ENCODE measurements around the gene DNLZ.

DNLZ gene

DNA sequence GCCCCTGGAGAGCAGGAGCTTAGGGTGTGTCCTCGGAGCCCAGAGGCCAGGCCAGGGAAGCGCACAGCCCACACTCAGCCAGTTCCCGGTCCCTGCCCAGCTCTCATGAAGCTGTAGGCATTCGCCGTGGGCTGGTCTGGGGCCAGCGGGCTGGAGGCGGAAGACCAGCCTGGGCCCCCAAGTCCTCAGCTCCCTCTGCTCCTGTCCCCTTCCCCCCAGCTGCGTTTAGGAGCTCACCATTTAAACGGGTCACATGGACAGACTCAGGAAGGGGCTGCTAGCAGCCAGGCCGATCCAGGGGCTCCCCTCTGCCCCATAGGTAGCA, 17.4 kb downstream of the DNLZ start:
- DNase-seq (ENCODE audit: insufficient read length) (no peak), FAIRE-seq (no peak)
- no peak for TF ChIP-seq POLR2AphosphoS5 (IDR thresholded peaks at IDR 0.05; ENCODE audit: low read depth, low read length)
- TF ChIP-seq POLR2A (IDR thresholded peaks at IDR 0.05; ENCODE audit: low read depth, low read length), result no peak
- TF ChIP-seq TAF1 (IDR thresholded peaks at IDR 0.05; ENCODE audit: borderline replicate concordance, low read depth, low read length), result no peak

DNA sequence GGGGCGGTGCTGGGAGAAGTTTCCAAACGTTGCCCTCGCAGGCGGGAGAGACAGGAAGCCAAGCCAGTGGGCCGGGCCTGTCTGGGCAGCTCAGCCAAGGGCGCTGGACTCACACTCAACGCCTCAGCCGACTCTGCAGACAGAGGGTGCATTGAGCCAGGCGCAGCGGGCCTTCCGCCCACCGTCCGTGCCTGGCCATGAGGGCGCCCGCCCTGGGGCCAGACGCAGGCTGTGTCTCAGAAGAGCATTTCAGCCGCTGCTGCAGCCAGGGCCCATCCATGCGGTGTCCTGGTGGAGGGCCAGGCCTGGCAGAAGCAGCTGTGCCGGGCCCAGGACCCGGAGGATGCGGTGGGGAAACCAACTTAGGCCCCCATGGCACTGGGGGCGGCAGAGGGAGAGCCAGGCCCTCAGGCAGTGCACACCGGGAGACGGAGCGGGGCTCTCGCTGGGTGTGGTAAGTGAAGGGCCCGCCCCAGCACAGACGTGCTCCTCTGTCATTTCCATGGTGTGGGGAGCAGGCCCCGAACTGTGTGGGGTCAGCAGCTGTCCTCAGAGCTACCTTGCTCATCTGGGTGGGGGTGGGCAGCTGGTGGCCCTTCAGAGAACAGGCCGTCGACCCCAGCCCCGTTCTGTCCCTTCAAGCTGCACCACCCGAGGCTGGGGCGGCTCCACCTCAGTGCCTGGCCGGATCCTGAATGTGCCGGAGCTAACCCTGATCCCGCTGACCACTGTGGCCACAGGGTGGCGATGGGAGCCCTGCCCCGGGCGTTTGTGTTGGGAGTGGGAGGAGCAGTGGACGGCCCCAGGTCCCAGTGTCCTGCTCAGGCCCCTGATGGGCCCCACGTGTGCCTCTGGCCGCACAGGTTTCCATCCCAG, 18.0 kb downstream of the DNLZ start:
- TF ChIP-seq POLR2A (IDR thresholded peaks at IDR 0.05; ENCODE audit: low read depth, low read length) (no peak), POLR2AphosphoS5 (IDR thresholded peaks at IDR 0.05; ENCODE audit: low read depth, low read length) (no peak), TAF1 (IDR thresholded peaks at IDR 0.05; ENCODE audit: borderline replicate concordance, low read depth, low read length) (no peak)
- DNase-seq (ENCODE audit: insufficient read length) (no peak), FAIRE-seq (no peak)

DNA sequence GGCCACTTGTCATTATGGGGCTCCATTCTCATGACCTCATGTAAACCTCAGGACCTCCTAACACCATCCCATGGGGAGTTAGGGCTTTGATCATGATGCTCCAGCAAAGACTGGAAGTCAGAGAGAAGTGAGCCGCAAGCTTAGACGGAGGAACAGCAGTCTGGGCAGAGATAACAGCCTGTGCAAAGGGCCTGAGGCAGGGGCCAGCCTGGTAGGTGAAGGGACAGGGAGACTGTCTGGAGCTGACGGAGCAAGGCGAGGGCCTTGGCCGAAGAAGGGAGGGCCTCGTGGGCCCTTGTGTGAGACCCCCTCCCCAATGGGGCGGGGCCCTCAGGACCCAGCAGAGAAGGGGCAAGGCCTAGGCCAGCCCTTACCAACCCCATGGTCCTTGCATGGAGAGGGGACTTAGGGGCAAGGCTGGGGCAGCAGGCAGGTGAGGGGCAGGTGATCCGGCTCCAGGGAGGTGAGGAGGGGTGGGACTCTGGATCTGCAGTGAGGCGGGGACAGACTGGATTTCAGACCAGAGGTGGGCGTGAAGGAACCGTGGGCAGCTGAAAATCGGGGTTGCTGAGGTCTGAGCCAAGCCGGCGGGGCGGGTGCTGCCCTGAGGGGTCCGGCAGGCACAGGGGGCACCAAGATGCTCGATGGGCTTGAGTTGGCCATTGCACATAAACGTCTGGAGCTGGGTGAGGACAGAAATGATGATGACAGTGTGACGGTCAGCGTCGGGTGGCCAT, 18.8 kb downstream of the DNLZ start:
- FAIRE-seq, result no peak
- DNase-seq (ENCODE audit: insufficient read length), result no peak
- no peak for TF ChIP-seq POLR2A (IDR thresholded peaks at IDR 0.05; ENCODE audit: low read depth, low read length)
- TF ChIP-seq TAF1 (IDR thresholded peaks at IDR 0.05; ENCODE audit: borderline replicate concordance, low read depth, low read length), result no peak
- TF ChIP-seq POLR2AphosphoS5 (IDR thresholded peaks at IDR 0.05; ENCODE audit: low read depth, low read length), result no peak

DNA sequence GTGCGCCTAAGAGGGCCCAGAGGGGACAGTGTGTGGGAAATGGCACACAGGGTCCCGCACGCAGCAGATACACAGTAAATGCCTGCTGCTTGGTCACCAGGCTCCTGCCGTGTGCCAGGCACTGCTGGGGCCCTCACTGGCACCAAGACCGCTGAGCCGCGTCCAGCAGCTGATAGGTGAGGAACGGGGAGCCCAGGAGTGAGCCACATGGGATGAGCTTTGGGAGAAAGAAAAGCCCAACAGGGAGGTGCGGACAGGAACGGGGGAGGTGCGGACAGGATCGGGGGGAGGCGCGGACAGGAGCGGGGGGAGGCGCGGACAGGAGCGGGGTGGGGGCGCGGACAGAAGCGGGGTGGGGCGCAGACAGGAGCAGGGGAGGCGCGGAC, 19.7 kb downstream of the DNLZ start:
- FAIRE-seq (no peak), DNase-seq (ENCODE audit: insufficient read length) (no peak)
- TF ChIP-seq TAF1 (IDR thresholded peaks at IDR 0.05; ENCODE audit: borderline replicate concordance, low read depth, low read length), result no peak
- TF ChIP-seq POLR2A (IDR thresholded peaks at IDR 0.05; ENCODE audit: low read depth, low read length), result no peak
- TF ChIP-seq POLR2AphosphoS5 (IDR thresholded peaks at IDR 0.05; ENCODE audit: low read depth, low read length), result no peak

DNA sequence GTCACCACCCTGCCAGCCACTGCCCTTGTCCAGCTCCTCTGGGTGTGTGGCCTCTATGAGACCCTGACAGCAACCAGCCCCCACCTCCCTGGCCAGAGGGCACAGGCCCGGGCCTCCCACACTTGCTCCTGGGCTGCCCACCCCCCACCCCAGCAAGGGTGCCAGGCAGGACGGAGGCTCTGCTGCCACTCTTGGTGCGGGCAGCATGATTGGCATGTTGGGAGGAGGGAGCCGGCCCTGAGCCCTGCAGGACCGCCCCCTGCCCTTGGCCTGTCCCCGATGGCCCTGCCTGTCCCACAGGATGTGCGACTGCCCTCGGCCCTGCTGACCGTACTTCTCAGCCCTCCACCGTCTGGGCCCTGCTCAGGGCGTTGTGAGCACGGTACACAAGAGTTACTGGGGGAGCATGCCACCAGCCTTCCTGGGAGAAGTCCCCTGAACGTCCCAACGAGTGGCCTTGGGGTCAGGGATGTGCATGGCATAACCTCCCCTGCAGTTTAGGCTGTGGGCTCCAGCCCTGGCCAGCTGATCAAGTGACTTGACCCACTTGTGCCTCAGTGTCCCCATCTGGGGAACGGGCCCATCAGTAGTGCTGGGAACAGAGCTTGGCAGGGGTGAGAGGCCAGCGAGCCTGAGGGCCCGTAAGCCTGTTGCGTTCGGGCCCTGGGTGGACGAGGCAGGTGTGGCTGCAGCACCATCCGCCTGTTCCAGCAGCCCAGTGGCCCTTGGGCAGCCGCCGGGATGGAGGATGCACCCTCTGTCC, 20.2 kb downstream of the DNLZ start:
- DNase-seq (ENCODE audit: insufficient read length) (no peak), FAIRE-seq (no peak)
- TF ChIP-seq TAF1 (IDR thresholded peaks at IDR 0.05; ENCODE audit: borderline replicate concordance, low read depth, low read length) (no peak), POLR2AphosphoS5 (IDR thresholded peaks at IDR 0.05; ENCODE audit: low read depth, low read length) (no peak), POLR2A (IDR thresholded peaks at IDR 0.05; ENCODE audit: low read depth, low read length) (no peak)

DNA sequence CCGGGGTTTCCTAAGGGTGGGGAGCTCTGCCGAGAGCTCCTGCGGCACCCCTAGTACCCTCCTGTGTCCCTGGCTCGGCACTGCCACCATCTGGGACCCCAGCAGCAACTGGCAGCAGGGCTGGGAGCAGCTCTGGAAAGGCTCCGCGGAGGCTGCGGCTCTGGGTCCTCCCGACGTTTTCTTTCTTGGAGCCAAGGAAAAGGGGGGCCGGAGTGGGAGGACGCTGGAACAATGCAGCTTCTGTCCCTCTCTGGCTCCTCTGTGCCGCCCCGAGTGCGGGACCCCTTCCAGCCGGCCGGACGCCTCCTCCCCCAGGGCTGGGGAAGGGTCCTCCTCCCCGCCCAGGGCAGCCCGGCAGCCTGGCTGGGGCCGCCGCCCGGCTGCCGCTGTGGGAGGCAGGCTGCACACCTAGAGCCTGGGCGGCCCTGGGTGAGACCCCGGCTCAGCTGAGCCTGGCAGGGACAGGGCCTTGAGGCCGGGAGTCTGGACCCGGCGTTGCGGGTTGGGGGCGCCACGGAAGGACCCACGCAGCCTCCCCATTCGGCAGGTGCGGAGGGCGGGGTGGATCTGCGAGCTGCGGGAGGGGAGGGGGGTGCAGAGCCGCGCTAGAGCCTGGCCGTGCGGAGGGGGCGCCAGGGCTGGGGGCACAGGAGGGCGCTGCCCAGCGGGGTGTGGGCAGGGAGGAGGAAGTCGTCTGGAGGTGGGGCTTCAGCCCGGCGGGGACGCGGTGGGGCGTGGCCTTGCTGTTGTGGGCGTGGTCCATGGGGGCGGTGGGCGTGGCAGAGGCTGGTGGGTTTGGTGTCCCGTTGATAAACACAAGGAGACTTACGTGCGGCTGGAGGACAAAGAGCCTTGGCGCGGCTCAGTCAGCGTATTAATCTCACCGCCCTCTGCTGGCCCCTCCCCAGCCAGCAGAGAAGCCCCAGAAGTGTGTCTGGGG, 21.1 kb downstream of the DNLZ start:
- DNase-seq (ENCODE audit: insufficient read length) (peak; percentile 72), FAIRE-seq (no peak)
- no peak for TF ChIP-seq POLR2A (IDR thresholded peaks at IDR 0.05; ENCODE audit: low read depth, low read length)
- no peak for TF ChIP-seq TAF1 (IDR thresholded peaks at IDR 0.05; ENCODE audit: borderline replicate concordance, low read depth, low read length)
- TF ChIP-seq POLR2AphosphoS5 (IDR thresholded peaks at IDR 0.05; ENCODE audit: low read depth, low read length), result no peak

DNA sequence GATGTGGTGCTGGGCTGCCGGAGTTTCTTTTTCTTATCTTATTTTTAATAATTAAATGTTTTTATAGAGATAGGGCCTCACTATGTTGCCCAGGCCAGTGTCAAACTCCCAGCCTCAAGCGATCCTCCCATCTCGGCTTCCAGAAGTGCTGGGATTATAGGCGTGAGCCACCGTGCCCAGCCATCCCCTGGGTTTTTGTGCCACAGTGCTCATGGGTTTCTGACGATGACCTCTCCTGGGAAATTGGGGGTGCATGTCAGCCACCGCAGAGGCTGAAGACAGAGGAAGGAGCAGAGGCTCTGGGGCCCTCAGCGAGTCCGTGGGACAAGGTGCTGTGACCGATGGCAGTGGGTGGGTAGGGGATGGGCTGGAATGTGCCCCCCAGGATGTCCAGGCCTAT, 21.8 kb downstream of the DNLZ start:
- FAIRE-seq, result no peak
- TF ChIP-seq POLR2A (IDR thresholded peaks at IDR 0.05; ENCODE audit: low read depth, low read length), result no peak
- DNase-seq (ENCODE audit: insufficient read length), result no peak

DNA sequence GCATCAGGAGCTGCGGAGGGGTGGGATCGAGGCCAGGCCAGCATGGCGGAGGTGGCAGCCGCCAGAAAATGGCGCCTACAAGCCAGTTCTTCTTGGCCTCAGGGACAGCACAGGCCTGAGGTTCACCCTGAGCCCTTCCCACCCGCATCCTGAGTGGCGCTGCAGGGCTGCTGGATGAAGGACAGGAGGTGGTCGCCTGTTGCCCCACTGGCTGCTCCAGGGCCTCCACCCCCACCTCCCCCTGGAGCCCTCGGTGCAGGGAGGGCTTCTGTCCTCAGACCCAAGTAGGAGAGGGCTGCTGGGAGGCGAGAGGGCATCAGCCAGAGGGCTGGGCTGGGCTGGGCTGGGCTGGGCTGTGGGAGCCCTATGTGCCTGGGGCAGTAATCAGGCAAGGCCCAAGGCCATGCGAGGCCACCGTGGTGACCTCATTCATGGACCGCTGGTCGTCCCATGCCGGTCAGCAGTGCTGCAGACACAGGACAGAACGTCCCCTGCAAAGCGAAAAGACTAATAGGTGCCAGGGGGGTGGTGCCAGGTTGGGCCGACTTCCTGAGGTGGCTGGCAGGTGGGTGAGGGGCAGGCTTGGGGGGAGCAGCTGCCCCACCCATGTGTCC, 22.4 kb downstream of the DNLZ start:
- DNase-seq (ENCODE audit: insufficient read length), result no peak
- FAIRE-seq, result no peak
- TF ChIP-seq POLR2A (IDR thresholded peaks at IDR 0.05; ENCODE audit: low read depth, low read length) (no peak), POLR2AphosphoS5 (IDR thresholded peaks at IDR 0.05; ENCODE audit: low read depth, low read length) (no peak), TAF1 (IDR thresholded peaks at IDR 0.05; ENCODE audit: borderline replicate concordance, low read depth, low read length) (no peak)

DNA sequence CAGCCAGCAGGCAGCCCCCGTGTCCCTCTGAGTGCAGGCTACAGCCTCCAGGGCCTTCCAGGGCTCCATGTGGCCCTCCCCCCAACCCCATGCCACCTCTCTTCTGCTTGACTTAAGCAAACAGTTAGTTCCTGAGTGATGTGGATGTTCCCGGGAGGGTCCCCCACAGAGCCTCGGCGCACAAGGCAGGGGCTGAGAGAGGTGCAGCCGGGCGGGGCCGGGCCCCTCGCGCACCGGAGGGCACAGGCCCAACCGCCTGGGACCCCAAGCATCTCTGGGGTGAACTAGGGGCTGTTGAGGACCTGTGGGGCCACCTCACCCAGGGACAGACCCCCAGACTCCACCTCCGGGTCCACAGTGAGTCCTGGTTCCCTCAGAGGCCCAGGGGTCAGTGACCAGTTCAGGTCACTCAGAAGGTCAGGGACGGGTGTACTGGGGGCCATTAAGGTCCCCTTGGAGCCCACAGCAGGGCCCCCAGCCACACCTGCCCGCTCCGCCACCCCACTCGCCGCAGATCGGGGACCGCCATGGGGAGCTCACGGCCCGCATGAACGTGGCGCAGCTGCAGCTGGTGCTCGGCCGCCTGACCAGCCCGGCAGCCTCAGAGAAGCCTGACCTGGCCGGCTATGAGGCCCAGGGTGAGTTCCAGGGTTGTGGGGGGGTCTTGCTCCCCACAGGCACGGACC, 23.0 kb downstream of the DNLZ start:
- no peak for TF ChIP-seq POLR2A (IDR thresholded peaks at IDR 0.05; ENCODE audit: low read depth, low read length)
- TF ChIP-seq POLR2AphosphoS5 (IDR thresholded peaks at IDR 0.05; ENCODE audit: low read depth, low read length), result no peak
- no peak for TF ChIP-seq TAF1 (IDR thresholded peaks at IDR 0.05; ENCODE audit: borderline replicate concordance, low read depth, low read length)

DNA sequence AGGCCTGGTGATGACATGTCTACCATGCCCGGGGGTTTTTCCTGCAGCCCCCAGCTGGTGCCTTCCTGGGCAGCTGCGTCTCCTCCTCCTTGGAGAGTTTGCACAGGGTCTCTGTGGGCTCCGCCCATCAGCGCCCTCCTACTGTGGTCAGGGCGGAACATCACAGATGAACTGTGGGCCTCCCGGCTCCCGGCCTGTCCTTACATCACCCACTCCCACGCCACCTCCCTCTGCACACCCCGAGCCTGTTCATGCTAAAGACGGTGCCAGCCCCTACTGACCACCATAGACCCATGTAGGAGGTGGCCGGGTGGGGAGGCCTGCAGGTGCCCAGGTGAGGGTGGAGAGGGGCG, 23.6 kb downstream of the DNLZ start:
- FAIRE-seq, result no peak
- no peak for DNase-seq (ENCODE audit: insufficient read length)

More for the DNA sequence above, 23.0 kb downstream of the DNLZ start:
- FAIRE-seq (no peak), DNase-seq (ENCODE audit: insufficient read length) (no peak)

More for the DNA sequence above, 23.6 kb downstream of the DNLZ start:
- TF ChIP-seq TAF1 (IDR thresholded peaks at IDR 0.05; ENCODE audit: borderline replicate concordance, low read depth, low read length) (no peak), POLR2A (IDR thresholded peaks at IDR 0.05; ENCODE audit: low read depth, low read length) (no peak), POLR2AphosphoS5 (IDR thresholded peaks at IDR 0.05; ENCODE audit: low read depth, low read length) (no peak)

Data from GM12892 (cell line).